HCT116 (cell line): ENCODE measurements around the gene CFAP54. TPM values are rescaled to one million over a fixed set of nuclear protein-coding genes. Genes with fewer than 3 reads are reported as not detected.

Source experiments
- ATAC-seq: fragments of 200-7000 bp; cut with Tn5 transposase; 2 replicates; pipeline ENCODE4 v1.9.1; 2020; ENCODE audit warnings: mild to moderate bottlenecking, moderate library complexity
- BruUV-seq: library from RNA; stranded (reverse); fragments of 400-500 nt; replicated peaks from 2 replicates; lab custom pipeline; 2021; lab: Mats Ljungman, UMichigan
- CTCF ChIA-PET: fragments of 300-600 bp; sonication (Branson Sonifier 250); formaldehyde crosslinking; loops from one replicate; lab custom pipeline; 2021; ENCODE audit warnings: antibody characterized with exemption; lab: Charles Lee
- POLR2A ChIA-PET: fragments of 300-600, 350-600 bp; sonication (Branson Sonifier 250); formaldehyde crosslinking; loops from one replicate; lab custom pipeline; 2021; ENCODE audit warnings: antibody characterized with exemption; lab: Charles Lee
- RAD21 ChIA-PET, 2 experiments: fragments of 300-600 bp; sonication (Branson Sonifier 250); formaldehyde crosslinking; loops; one replicate each; lab custom pipeline; 2023; ENCODE audit warnings: low total read pairs in 2 of 2; ENCODE audit not compliant: uncharacterized antibody in 2 of 2, unreplicated experiment in 2 of 2, low non-redundant PET in 1 of 2; lab: Charles Lee
- DNase-seq: peaks from one replicate; pipeline ENCODE4 v3.0.0-alpha.2; 2010; ENCODE audit warnings: low read depth, low spot score
- H2AFZ ChIP-seq: fragments of 200-600 bp; shearing (Covaris generic), sonication (generic); 2 replicates; pipeline ENCODE4 v1.6.1; 2017; ENCODE audit warnings: low read depth, mixed run types, mixed read lengths, antibody characterized with exemption, low read length; ENCODE audit not compliant: poor library complexity, severe bottlenecking
- H3K27ac ChIP-seq: 2 replicates; pipeline ENCODE4 v1.5.1; 2012; ENCODE audit warnings: low read depth, low read length
- H3K27me3 ChIP-seq: fragments of 200-600 bp; sonication (generic); 2 replicates; pipeline ENCODE4 v1.6.1; 2016; ENCODE audit warnings: mixed run types, low read length, mixed read lengths; ENCODE audit not compliant: insufficient read depth
- H3K36me3 ChIP-seq, 2 experiments: fragments of 200-500 bp in 1 of 2; fragments of 200-600 bp in 1 of 2; sonication (Bioruptor generic) in 1 of 2; sonication (generic) in 1 of 2; 2 replicates each; pipeline versions ENCODE4 v1.5.1 to v1.6.1; 2014 to 2016; ENCODE audit warnings: low read length in 2 of 2, inconsistent platforms in 1 of 2, mixed read lengths in 1 of 2, mixed run types in 1 of 2; ENCODE audit not compliant: insufficient read depth in 2 of 2, control insufficient read depth in 1 of 2
- H3K4me1 ChIP-seq, 2 experiments: fragments of 200-600 bp in 1 of 2; sonication (generic) in 1 of 2; 2 replicates each; pipeline versions ENCODE4 v1.5.1 to v1.6.1; 2012 to 2017; ENCODE audit warnings: low read length in 2 of 2, inconsistent platforms in 1 of 2, mild to moderate bottlenecking in 1 of 2, mixed read lengths in 1 of 2, mixed run types in 1 of 2, moderate library complexity in 1 of 2; ENCODE audit not compliant: insufficient read depth in 2 of 2, control insufficient read depth in 1 of 2
- H3K4me2 ChIP-seq: fragments of 200-600 bp; sonication (generic); 2 replicates; pipeline ENCODE4 v1.6.1; 2017; ENCODE audit warnings: mixed run types, low read length, mixed read lengths
- H3K4me3 ChIP-seq, 2 experiments: fragments of 200-600 bp in 1 of 2; sonication (generic) in 1 of 2; replicated peaks in 1 of 2; 2 replicates each; pipeline ENCODE4 v1.5.1; 2011 to 2016; ENCODE audit warnings: low read length in 2 of 2, control low read depth in 1 of 2, low read depth in 1 of 2, mild to moderate bottlenecking in 1 of 2, mixed read lengths in 1 of 2, mixed run types in 1 of 2
- H3K79me2 ChIP-seq: fragments of 200-600 bp; sonication (generic); 2 replicates; pipeline ENCODE4 v1.6.1; 2017; ENCODE audit warnings: mild to moderate bottlenecking, mixed run types, low read length, moderate library complexity, mixed read lengths; ENCODE audit not compliant: insufficient read depth
- H3K9ac ChIP-seq: fragments of 200-600 bp; sonication (generic); 2 replicates; pipeline ENCODE4 v1.6.1; 2016; ENCODE audit warnings: low read length, mixed read lengths
- H3K9me2 ChIP-seq: fragments of 200-600 bp; sonication (generic), shearing (Covaris generic); 2 replicates; pipeline ENCODE4 v1.6.1; 2017; ENCODE audit warnings: mixed run types, mild to moderate bottlenecking, moderate library complexity; ENCODE audit not compliant: insufficient read depth
- H3K9me3 ChIP-seq, 2 experiments: fragments of 200-500 bp in 1 of 2; fragments of 200-600 bp in 1 of 2; sonication (Bioruptor generic) in 1 of 2; sonication (generic) in 1 of 2; 2 replicates each; pipeline ENCODE4 v1.6.1; 2014 to 2017; ENCODE audit warnings: low read length in 2 of 2, mixed read lengths in 2 of 2, inconsistent platforms in 1 of 2, low read depth in 1 of 2, mild to moderate bottlenecking in 1 of 2, mixed run types in 1 of 2, moderate library complexity in 1 of 2; ENCODE audit not compliant: control insufficient read depth in 1 of 2, insufficient read depth in 1 of 2
- H4K20me1 ChIP-seq: fragments of 200-600 bp; sonication (generic), shearing (Covaris generic); 2 replicates; pipeline ENCODE4 v1.6.1; 2017; ENCODE audit warnings: mixed run types, mild to moderate bottlenecking, moderate library complexity; ENCODE audit not compliant: insufficient read depth
- CBX3 ChIP-seq: IDR thresholded peaks from 2 replicates; pipeline ENCODE4 v1.6.1; 2012; ENCODE audit warnings: low read depth
- CEBPB ChIP-seq: IDR thresholded peaks from 2 replicates; pipeline ENCODE4 v1.6.1; 2012; ENCODE audit warnings: low read depth
- EGR1 ChIP-seq: IDR thresholded peaks from 2 replicates; pipeline ENCODE4 v1.6.1; 2012; ENCODE audit warnings: low read depth
- EZH2 ChIP-seq: fragments of 200-600 bp; sonication (generic); IDR thresholded peaks from 2 replicates; pipeline ENCODE4 v1.6.1; 2017; ENCODE audit warnings: antibody characterized with exemption, mixed run types
- EZH2phosphoT487 ChIP-seq: fragments of 200-600 bp; IDR thresholded peaks from 2 replicates; pipeline ENCODE4 v1.6.1; 2018; ENCODE audit warnings: antibody characterized with exemption, borderline replicate concordance
- FOSL1 ChIP-seq: IDR thresholded peaks from 2 replicates; pipeline ENCODE4 v1.6.1; 2012; ENCODE audit warnings: low read depth
- JUND ChIP-seq: IDR thresholded peaks from 2 replicates; pipeline ENCODE4 v1.6.1; 2012
- POLR2A ChIP-seq: IDR thresholded peaks from 2 replicates; pipeline ENCODE4 v1.7.0; 2011; ENCODE audit warnings: borderline replicate concordance; ENCODE audit not compliant: insufficient read depth, insufficient read length; ENCODE audit errors: extremely low read depth
- POLR2AphosphoS5 ChIP-seq: IDR thresholded peaks from 2 replicates; pipeline ENCODE4 v1.6.1; 2011; ENCODE audit warnings: mild to moderate bottlenecking, low read depth, low read length, moderate library complexity
- RAD21 ChIP-seq: IDR thresholded peaks from 2 replicates; pipeline ENCODE4 v1.6.1; 2012; ENCODE audit warnings: low read depth, mild to moderate bottlenecking
- REST ChIP-seq: IDR thresholded peaks from 2 replicates; pipeline ENCODE4 v1.6.1; 2012; ENCODE audit warnings: low read depth
- SIN3A ChIP-seq: IDR thresholded peaks from 2 replicates; pipeline ENCODE4 v1.6.1; 2012; ENCODE audit warnings: low read depth
- SP1 ChIP-seq: IDR thresholded peaks from 2 replicates; pipeline ENCODE4 v1.6.1; 2012; ENCODE audit warnings: low read depth
- YY1 ChIP-seq: IDR thresholded peaks from 2 replicates; pipeline ENCODE4 v1.6.1; 2011; ENCODE audit warnings: low read length, low read depth, moderate library complexity, mild to moderate bottlenecking; ENCODE audit not compliant: insufficient replicate concordance; ENCODE audit errors: extremely low read depth
- ZBTB33 ChIP-seq: IDR thresholded peaks from 2 replicates; pipeline ENCODE4 v1.6.1; 2011; ENCODE audit warnings: mild to moderate bottlenecking, low read length, moderate library complexity; ENCODE audit not compliant: insufficient replicate concordance; ENCODE audit errors: extremely low read depth
- ZFX ChIP-seq: fragments of 450-650 bp; IDR thresholded peaks from 2 replicates; pipeline ENCODE4 v1.6.1; 2017
- ZNF274 ChIP-seq: fragments of 200-500 bp; sonication (Bioruptor generic); IDR thresholded peaks from 2 replicates; pipeline ENCODE4 v1.6.1; 2014; ENCODE audit warnings: mild to moderate bottlenecking, low read depth, low read length, inconsistent platforms
- intact Hi-C: fragments of 100-400 bp; cut with micrococcal nuclease; formaldehyde crosslinking; loops from 2 replicates; pipeline ENCODE4 v1.10.0; 2022
- total RNA-seq: library from RNA; stranded (reverse); gene quantifications from one replicate; pipeline ENCODE4 v1.2.1, GENCODE V29; 2021; ENCODE audit not compliant: unreplicated experiment
- TF ChIP-seq, protein P1 (sequence below): IDR thresholded peaks from 2 replicates; pipeline ENCODE4 v1.6.1; 2012
- TF ChIP-seq, protein P2 (sequence below): IDR thresholded peaks from 2 replicates; pipeline ENCODE4 v1.6.1; 2012

Gene CFAP54
- total RNA-seq, 1 experiment from 2014 or later = 0.25 TPM

GRCh38 chr12:96810477-96810876 is 321.1 kb downstream of the CFAP54 start:
- CTCF ChIA-PET = no interaction called here

More at GRCh38 chr12:96810477-96810876, 321.1 kb downstream of the CFAP54 start:
- no peaks in the 10 kb centered on the region for H3K9me3 ChIP-seq
- H3K4me3 ChIP-seq = no peak overlapping the region
- ATAC-seq (no peak), DNase-seq (no peak)
- no peaks in the 10 kb centered on the region for H4K20me1 ChIP-seq
- no peaks in the 10 kb centered on the region for H3K79me2 ChIP-seq
- intact Hi-C loops = no loop called here
- H3K4me1 ChIP-seq = 0 out of 4 replicates have a peak, but pooled peaks cover 0 to 3% of the 10 kb centered on the region in 2 experiments
- no peaks in the 10 kb centered on the region for H3K36me3 ChIP-seq
- H2AFZ ChIP-seq = no peak overlapping the region
- H3K4me2 ChIP-seq = no peak overlapping the region
- POLR2A ChIA-PET = no interaction called here
- no peaks in the 10 kb centered on the region; the same call in 1 of the 2 replicates for H3K27me3 ChIP-seq
- RAD21 ChIA-PET = no interaction called here
- TF ChIP-seq EZH2phosphoT487 (no peak), RAD21 (no peak), ZNF274 (no peak), POLR2AphosphoS5 (no peak), FOSL1 (no peak), EZH2 (no peak), YY1 (no peak), SP1 (no peak), REST (no peak), ZBTB33 (no peak), CEBPB (no peak), JUND (no peak), ZFX (no peak), EGR1 (no peak), CBX3 (no peak), POLR2A (no peak), SIN3A (no peak)
- TF ChIP-seq, protein P1, sequence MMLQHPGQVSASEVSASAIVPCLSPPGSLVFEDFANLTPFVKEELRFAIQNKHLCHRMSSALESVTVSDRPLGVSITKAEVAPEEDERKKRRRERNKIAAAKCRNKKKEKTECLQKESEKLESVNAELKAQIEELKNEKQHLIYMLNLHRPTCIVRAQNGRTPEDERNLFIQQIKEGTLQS = no peak
- TF ChIP-seq, protein P2, sequence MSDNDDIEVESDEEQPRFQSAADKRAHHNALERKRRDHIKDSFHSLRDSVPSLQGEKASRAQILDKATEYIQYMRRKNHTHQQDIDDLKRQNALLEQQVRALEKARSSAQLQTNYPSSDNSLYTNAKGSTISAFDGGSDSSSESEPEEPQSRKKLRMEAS = no peak
- no peak overlapping the region for H3K9ac ChIP-seq
- H3K27ac ChIP-seq = no peak overlapping the region
- no TSS peak for BruUV-seq
- no peaks in the 10 kb centered on the region for H3K9me2 ChIP-seq
